ENCODE measurements around the gene DAG1.

DAG1 gene

DNA sequence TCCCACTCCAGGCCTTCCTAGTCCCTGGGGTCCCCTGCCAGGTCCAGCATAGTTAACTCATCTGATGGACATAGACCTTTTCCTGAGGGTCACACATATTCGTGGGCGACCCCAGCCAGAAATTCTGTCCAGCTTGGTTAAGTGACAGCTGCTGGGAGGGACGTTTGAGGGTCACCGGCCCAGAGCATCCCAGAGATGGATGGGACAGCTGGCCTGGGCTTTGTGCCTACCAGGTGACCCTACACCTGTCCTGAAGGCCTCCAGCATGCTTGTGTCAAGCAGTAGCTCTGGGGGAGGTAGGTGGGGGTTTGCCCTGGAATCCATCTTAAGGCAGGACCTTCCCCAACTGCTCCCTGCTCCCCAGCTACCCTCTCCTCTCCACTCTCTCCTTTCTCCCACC, 9.1 kb upstream of the DAG1 start:
- Histone ChIP-seq H3K27ac (no peak overlapping the region), H3K9ac (no peak overlapping the region), H2AFZ (no peak overlapping the region), H3K36me3 (ENCODE audit: control insufficient read depth, insufficient read depth, low read length) (no peaks in the 10 kb centered on the region), H3K4me1 (no peaks in the 10 kb centered on the region), H3K4me3 (ENCODE audit: low read depth, low read length) (no peak overlapping the region), H3K79me2 (no peaks in the 10 kb centered on the region), H3K4me2 (ENCODE audit: low read length) (no peak overlapping the region), H3K27me3 (ENCODE audit: control insufficient read depth, insufficient read depth, low read length) (no peaks in the 10 kb centered on the region), H3K9me3 (ENCODE audit: control insufficient read depth, low read length) (no peaks in the 10 kb centered on the region)
- TF ChIP-seq, protein P1, sequence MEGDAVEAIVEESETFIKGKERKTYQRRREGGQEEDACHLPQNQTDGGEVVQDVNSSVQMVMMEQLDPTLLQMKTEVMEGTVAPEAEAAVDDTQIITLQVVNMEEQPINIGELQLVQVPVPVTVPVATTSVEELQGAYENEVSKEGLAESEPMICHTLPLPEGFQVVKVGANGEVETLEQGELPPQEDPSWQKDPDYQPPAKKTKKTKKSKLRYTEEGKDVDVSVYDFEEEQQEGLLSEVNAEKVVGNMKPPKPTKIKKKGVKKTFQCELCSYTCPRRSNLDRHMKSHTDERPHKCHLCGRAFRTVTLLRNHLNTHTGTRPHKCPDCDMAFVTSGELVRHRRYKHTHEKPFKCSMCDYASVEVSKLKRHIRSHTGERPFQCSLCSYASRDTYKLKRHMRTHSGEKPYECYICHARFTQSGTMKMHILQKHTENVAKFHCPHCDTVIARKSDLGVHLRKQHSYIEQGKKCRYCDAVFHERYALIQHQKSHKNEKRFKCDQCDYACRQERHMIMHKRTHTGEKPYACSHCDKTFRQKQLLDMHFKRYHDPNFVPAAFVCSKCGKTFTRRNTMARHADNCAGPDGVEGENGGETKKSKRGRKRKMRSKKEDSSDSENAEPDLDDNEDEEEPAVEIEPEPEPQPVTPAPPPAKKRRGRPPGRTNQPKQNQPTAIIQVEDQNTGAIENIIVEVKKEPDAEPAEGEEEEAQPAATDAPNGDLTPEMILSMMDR (IDR thresholded peaks at IDR 0.05): no peak

DNA sequence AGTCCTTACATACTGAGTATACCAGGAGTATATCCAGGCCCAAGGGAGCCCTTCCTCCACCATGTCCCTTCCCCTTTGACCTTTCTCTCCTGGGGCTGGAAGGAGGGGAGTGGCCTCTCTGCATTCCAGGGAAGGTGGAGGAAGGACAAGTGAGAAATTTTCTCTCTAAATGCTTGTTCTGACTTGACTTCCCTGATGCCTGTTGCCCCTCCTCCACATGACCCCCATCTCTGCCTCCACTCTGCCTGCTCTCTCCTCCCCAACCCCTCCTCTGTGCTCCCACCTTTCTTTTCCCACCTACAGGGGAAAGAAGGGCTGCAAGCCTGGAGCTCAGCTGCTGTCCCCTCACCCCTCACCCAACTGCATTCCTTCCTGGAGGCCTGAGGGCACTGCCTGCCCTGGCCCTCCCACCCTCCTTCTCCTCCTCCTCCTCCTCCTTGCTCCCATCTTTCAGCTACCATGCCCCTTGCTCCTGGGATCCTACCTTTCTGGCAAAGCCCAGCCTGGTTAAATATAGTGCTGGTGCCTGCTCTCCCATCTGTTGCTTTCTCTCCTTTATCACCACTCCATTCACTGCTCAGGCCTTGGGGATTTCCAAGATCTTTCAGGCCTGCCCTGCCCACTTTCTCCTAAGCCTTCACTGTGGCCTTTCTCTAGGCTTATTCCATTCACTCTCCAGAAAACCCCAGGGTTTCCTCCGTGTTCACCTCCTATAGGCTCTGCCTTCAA, 8.5 kb upstream of the DAG1 start:
- Histone ChIP-seq H3K4me2 (ENCODE audit: low read length) (no peak overlapping the region), H3K27ac (no peak overlapping the region), H3K9me3 (ENCODE audit: control insufficient read depth, low read length) (no peaks in the 10 kb centered on the region), H3K79me2 (no peaks in the 10 kb centered on the region), H3K27me3 (ENCODE audit: control insufficient read depth, insufficient read depth, low read length) (no peaks in the 10 kb centered on the region), H3K36me3 (ENCODE audit: control insufficient read depth, insufficient read depth, low read length) (no peaks in the 10 kb centered on the region), H3K4me1 (no peaks in the 10 kb centered on the region), H2AFZ (no peak overlapping the region), H3K4me3 (ENCODE audit: low read depth, low read length) (no peak overlapping the region), H3K9ac (no peak overlapping the region)
- TF ChIP-seq, protein P1 (IDR thresholded peaks at IDR 0.05): no peak

DNA sequence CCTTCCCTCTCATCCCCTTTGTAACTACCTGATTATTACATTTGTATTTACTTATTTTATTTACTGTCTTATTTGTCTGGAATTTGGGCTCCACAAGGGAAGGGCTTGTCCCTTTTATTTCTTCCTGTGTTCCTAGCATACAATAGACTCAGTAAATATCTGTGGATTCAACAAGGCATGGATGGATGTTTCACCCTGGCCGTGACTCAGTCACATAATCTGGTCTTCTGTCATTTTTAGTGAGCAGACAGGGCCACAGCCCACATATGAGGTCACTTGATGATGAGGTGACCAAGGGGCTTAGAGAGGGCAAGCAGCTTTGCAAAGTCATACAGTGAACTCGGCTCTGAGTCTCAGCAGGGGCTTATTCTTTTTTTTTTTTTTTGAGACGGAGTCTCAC, 7.8 kb upstream of the DAG1 start:
- TF ChIP-seq, protein P1 (IDR thresholded peaks at IDR 0.05): no peak
- H3K4me3 ChIP-seq (ENCODE audit: low read depth, low read length): no peak overlapping the region
- no peaks in the 10 kb centered on the region for H3K36me3 ChIP-seq (ENCODE audit: control insufficient read depth, insufficient read depth, low read length)
- H3K4me1 ChIP-seq: no peaks in the 10 kb centered on the region
- no peaks in the 10 kb centered on the region for H3K9me3 ChIP-seq (ENCODE audit: control insufficient read depth, low read length)
- no peaks in the 10 kb centered on the region for H3K27me3 ChIP-seq (ENCODE audit: control insufficient read depth, insufficient read depth, low read length)
- H3K79me2 ChIP-seq: no peaks in the 10 kb centered on the region
- H3K4me2 ChIP-seq (ENCODE audit: low read length): no peak overlapping the region
- no peak overlapping the region for H3K27ac ChIP-seq
- H2AFZ ChIP-seq: no peak overlapping the region
- no peak overlapping the region for H3K9ac ChIP-seq

DNA sequence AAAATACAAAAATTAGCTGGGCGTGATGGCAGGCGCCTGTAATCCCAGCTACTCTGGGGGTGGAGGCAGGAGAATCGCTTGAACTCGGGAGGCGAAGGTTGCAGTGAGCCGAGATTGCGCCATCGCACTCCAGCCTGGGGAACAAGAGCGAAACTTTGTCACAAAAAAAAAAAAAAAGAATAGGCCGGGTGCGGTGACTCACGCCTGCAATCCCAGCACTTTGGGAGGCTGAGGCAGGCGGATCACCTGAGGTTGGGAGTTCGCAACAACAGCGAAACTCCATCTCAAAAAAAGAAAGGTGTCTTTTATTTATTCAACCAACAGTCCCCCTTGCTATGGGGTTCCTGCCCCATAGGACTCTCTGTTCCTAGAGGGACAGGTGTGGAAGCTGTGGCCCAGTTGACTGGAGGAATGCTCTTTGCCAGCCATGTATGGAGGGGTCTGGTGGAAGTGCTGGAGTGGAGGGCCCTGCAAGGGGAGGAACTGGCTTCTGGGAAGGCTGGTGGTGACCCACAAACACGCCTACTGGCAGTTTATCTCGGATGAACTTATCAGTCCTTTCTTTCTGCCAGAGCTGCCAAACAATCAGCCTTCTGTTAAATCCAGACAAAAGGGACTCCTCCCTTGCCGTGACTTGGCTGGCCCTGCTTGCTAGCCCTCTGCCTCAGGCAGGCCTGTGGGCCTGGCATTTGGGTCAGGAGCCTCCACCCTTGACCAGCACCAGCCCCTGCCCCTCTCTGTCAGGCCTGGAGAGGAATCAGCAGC, 4.6 kb upstream of the DAG1 start:
- no peaks in the 10 kb centered on the region for H3K36me3 ChIP-seq (ENCODE audit: control insufficient read depth, insufficient read depth, low read length)
- no peaks in the 10 kb centered on the region for H3K79me2 ChIP-seq
- no peak overlapping the region for H3K4me2 ChIP-seq (ENCODE audit: low read length)
- TF ChIP-seq, protein P1 (IDR thresholded peaks at IDR 0.05): no peak
- H3K27ac ChIP-seq: no peak overlapping the region
- no peaks in the 10 kb centered on the region for H3K27me3 ChIP-seq (ENCODE audit: control insufficient read depth, insufficient read depth, low read length)
- no peak overlapping the region for H2AFZ ChIP-seq
- H3K4me3 ChIP-seq (ENCODE audit: low read depth, low read length): no peak overlapping the region
- peaks cover 8% of the 10 kb centered on the region for H3K4me1 ChIP-seq
- no peaks in the 10 kb centered on the region for H3K9me3 ChIP-seq (ENCODE audit: control insufficient read depth, low read length)
- no peak overlapping the region for H3K9ac ChIP-seq
